Naive thymus-derived CD8-positive, alpha-beta T cell (primary cell): Measurements from ENCODE around the gene FN3K. TPM values are rescaled to one million over a fixed set of nuclear protein-coding genes. Genes with fewer than 3 reads are reported as not detected.

Experiments
- ATAC-seq, 2 donors: fragments of 150-1000 bp; cut with Tn5 transposase in 1 of 2; sonication (Bioruptor Pico), chemical (Tn5 transposase) in 1 of 2; 1 replicate in 1 of 2; 2 replicates in 1 of 2; pipeline ENCODE4 v1.10.0; 2021; ENCODE audit warnings: mild to moderate bottlenecking in 2 of 2, moderate library complexity in 2 of 2
- POLR2A ChIA-PET: fragments of 350-600 bp; sonication (Branson Sonifier 250); formaldehyde crosslinking; loops from one replicate; lab custom pipeline; 2021; ENCODE audit warnings: antibody characterized with exemption; lab: Charles Lee
- DNase-seq, 10 donors: peaks; one replicate each; pipeline versions ENCODE4 v3.0.0 to v3.0.0-alpha.2; 2020 to 2022
- H3K27ac Mint-ChIP-seq, 10 donors: one replicate each; pipeline ENCODE4 v1.8.0; 2020 to 2022; ENCODE audit warnings: mild to moderate bottlenecking in 10 of 10, mixed read lengths in 10 of 10, moderate library complexity in 4 of 10, inconsistent platforms in 1 of 10
- H3K27me3 Mint-ChIP-seq, 5 donors: one replicate each; pipeline ENCODE4 v1.8.0; 2021 to 2022; ENCODE audit warnings: mixed read lengths in 5 of 5
- H3K36me3 Mint-ChIP-seq, 3 donors: one replicate each; pipeline ENCODE4 v1.8.0; 2020 to 2022; ENCODE audit warnings: mixed read lengths in 3 of 3, mild to moderate bottlenecking in 2 of 3, inconsistent platforms in 1 of 3
- H3K4me1 Mint-ChIP-seq, 4 donors: one replicate each; pipeline ENCODE4 v1.8.0; 2021 to 2022; ENCODE audit warnings: mixed read lengths in 4 of 4
- H3K4me3 Mint-ChIP-seq, 10 donors: one replicate each; pipeline ENCODE4 v1.8.0; 2020 to 2022; ENCODE audit warnings: mild to moderate bottlenecking in 10 of 10, mixed read lengths in 10 of 10, moderate library complexity in 6 of 10, inconsistent platforms in 1 of 10
- H3K9me3 Mint-ChIP-seq, 9 donors: one replicate each; pipeline ENCODE4 v1.8.0; 2020 to 2022; ENCODE audit warnings: mixed read lengths in 9 of 9, mild to moderate bottlenecking in 3 of 9, inconsistent platforms in 1 of 9, moderate library complexity in 1 of 9
- polyA plus RNA-seq, 3 donors: library from polyadenylated mRNA; unstranded; fragments of 300-500 nt; fragmentation: Illumina TruSeq; gene quantifications; one replicate each; pipeline ENCODE4 v1.2.3, GENCODE V29; 2021
- total RNA-seq, 8 experiments: library from RNA in 2 of 8; stranded (reverse) in 2 of 8; gene quantifications; one replicate each; pipeline ENCODE4 v1.2.3 and lab custom pipeline; 2021 to 2026

Gene FN3K
- total RNA-seq (10 to 100 TPM; 10.3 to 12.7 TPM), polyA plus RNA-seq (under 1 TPM; 0.40 to 0.88 (median 0.43) TPM), total RNA-seq (lab: John Stamatoyannopoulos, UW) (0.39 to 3.4 (median 1.8) reads per million in 6 experiments)

DNA sequence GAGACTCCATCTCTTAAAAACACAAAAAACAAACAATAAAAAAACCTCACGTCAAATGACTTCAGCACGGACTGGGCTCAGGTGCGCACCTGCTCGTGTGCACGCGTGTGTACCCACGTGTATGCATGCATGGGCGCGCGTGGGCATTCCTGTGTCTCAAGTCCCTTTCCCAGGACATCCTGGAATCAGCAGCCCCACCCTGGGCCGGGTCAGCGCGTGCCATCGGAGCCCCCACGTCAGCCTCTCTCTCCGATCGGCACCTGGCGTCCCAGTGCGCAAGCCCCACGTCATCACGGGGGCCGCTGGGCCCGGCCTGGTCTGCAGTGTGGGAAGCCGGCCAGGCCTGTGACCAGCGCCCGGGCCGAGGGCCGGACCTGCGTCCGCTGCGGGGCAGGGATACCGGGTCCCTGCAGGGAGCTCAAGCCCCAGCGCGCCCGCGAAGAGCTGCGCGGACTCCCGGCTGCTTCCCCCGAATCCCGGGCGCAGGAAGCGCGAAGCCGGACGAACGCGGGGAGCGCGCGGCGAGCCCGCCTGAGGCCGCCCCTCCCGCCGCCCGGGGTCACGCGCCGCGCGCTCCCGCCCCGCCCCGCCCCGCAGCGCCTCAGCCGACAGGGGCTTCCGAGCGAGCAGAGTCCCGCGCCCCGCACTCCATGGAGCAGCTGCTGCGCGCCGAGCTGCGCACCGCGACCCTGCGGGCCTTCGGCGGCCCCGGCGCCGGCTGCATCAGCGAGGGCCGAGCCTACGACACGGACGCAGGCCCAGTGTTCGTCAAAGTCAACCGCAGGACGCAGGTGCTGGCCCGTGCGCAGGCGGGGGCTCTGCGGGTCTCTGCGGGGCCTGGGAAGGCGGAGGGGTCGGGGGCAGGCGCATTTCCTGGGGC is at the start of gene FN3K:
Gene FN3K, plus strand, starts transcription at position 629 of the 880 bp plus-strand sequence. Its CDS starts 22 bp downstream, at position 651.
- H3K27ac Mint-ChIP-seq, result peak within 1 kb of the TSS in 4 of 10 donors; percentile 25 to 70 (median 46)
- POLR2A ChIA-PET, result interaction anchor here (1.2 kb wide), 1 partner anchor 19 kb away, joined by 3 read pairs; no protein-coding TSS in a partner anchor
- ATAC-seq (peak; percentile 83 to 92), DNase-seq (peak in 6 of 10 donors; percentile 11 to 56 (median 33))
- peaks cover 4 to 15% (median 9%) of the 10 kb centered on the region in 3 donors for H3K36me3 Mint-ChIP-seq
- H3K4me1 Mint-ChIP-seq, result peaks cover 0 to 9% (median 1%) of the 10 kb centered on the region in 4 donors
- peak within 1 kb of the TSS; percentile 61 to 86 (median 72) for H3K4me3 Mint-ChIP-seq
- peaks cover 0 to 10% (median 1%) of the 10 kb centered on the region in 9 donors for H3K9me3 Mint-ChIP-seq
- no peaks in the 10 kb centered on the region for H3K27me3 Mint-ChIP-seq

GRCh38 chr17:82686366-82687324 is 48.8 kb upstream of the FN3K start:
- Mint-ChIP-seq H3K4me1 (peaks cover 0 to 2% (median 0%) of the 10 kb centered on the region in 4 donors), H3K4me3 (no peak overlapping the region), H3K27ac (no peak overlapping the region), H3K27me3 (no peaks in the 10 kb centered on the region), H3K36me3 (peaks cover 7% of the 10 kb centered on the region in 3 donors), H3K9me3 (peaks cover 0 to 12% (median 7%) of the 10 kb centered on the region in 9 donors)
- DNase-seq, result no peak
- no peak for ATAC-seq
- POLR2A ChIA-PET, result no interaction called here

DNA sequence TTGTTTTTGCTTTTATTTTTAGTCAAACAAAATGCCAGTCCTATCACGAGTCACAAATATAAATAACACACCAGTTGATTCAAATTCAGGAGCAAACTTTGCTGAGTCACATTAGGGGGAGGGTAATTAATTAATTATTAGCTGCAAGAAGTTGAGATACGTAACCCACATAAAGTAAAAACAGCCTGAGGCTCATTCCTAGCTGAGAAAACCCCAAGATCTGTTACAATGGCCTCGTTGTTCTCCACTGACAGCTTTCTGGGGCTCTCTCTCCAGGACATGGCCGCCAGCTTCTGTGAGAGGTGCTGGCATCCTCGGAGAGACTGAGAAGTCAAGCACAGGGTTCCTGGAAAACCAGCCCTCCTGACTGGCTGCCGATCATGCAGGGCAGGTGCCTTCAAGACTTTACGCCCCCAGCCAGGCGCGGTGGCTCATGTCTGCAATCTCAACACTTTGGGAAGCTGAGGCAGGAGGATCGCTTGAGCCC is 48.0 kb upstream of the FN3K start:
- H3K36me3 Mint-ChIP-seq, result peaks cover 0 to 7% (median 0%) of the 10 kb centered on the region in 3 donors
- H3K4me3 Mint-ChIP-seq, result no peak overlapping the region
- POLR2A ChIA-PET, result no interaction called here
- DNase-seq (no peak), ATAC-seq (no peak)
- no peak overlapping the region for H3K27ac Mint-ChIP-seq
- peaks cover 0 to 4% (median 0%) of the 10 kb centered on the region in 9 donors for H3K9me3 Mint-ChIP-seq
- peaks cover 0 to 2% (median 0%) of the 10 kb centered on the region in 4 donors for H3K4me1 Mint-ChIP-seq
- H3K27me3 Mint-ChIP-seq, result no peaks in the 10 kb centered on the region

DNA sequence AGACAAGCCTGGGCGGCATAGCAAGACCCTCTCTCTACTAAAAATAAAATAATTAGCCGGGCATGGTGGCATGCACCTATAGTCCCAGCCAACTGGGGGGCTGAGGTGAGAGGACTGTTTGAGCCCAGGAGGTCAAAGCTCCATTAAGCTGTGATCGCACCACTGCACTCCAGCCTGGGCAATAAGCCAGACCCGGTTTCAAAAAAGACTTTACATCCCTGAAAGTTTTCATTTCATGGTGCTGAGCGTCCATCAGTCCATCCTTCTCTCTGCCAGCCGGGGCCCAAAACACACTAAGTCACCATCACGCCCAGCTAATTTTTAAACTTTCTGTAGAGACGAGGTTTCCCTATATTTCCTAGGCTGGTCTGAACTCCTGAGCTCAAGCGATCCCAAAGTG is 47.5 kb upstream of the FN3K start:
- Mint-ChIP-seq H3K9me3 (no peaks in the 10 kb centered on the region), H3K27me3 (no peaks in the 10 kb centered on the region), H3K4me1 (peaks cover 0 to 2% (median 0%) of the 10 kb centered on the region in 4 donors), H3K27ac (no peak overlapping the region), H3K36me3 (peaks cover 0 to 7% (median 0%) of the 10 kb centered on the region in 3 donors), H3K4me3 (no peak overlapping the region)
- ATAC-seq (no peak), DNase-seq (no peak)
- POLR2A ChIA-PET, result no interaction called here

- H3K4me1 Mint-ChIP-seq, result peaks cover 0 to 2% (median 0%) of the 10 kb centered on the region in 4 donors
- peaks cover 0 to 5% (median 0%) of the 10 kb centered on the region in 9 donors for H3K9me3 Mint-ChIP-seq
- H3K36me3 Mint-ChIP-seq, result peaks cover 0 to 5% (median 0%) of the 10 kb centered on the region in 3 donors
- no peak overlapping the region for H3K27ac Mint-ChIP-seq
- ATAC-seq (no peak), DNase-seq (no peak)
- no peak overlapping the region for H3K4me3 Mint-ChIP-seq
- POLR2A ChIA-PET, result no interaction called here
- H3K27me3 Mint-ChIP-seq, result no peaks in the 10 kb centered on the region
Observed at GRCh38 chr17:82689077-82689476, 46.3 kb upstream of the FN3K start.

GRCh38 chr17:82690786-82691489 is 44.5 kb upstream of the FN3K start:
- H3K9me3 Mint-ChIP-seq, result peaks cover 0 to 17% (median 5%) of the 10 kb centered on the region in 9 donors
- DNase-seq (no peak), ATAC-seq (no peak)
- no peak overlapping the region for H3K4me3 Mint-ChIP-seq
- POLR2A ChIA-PET, result no interaction called here
- H3K27ac Mint-ChIP-seq, result peak overlapping the region in 1 of 10 donors; percentile 1
- peaks cover 0 to 2% (median 0%) of the 10 kb centered on the region in 4 donors for H3K4me1 Mint-ChIP-seq
- H3K36me3 Mint-ChIP-seq, result peaks cover 6 to 8% (median 6%) of the 10 kb centered on the region in 3 donors
- no peaks in the 10 kb centered on the region for H3K27me3 Mint-ChIP-seq

DNA sequence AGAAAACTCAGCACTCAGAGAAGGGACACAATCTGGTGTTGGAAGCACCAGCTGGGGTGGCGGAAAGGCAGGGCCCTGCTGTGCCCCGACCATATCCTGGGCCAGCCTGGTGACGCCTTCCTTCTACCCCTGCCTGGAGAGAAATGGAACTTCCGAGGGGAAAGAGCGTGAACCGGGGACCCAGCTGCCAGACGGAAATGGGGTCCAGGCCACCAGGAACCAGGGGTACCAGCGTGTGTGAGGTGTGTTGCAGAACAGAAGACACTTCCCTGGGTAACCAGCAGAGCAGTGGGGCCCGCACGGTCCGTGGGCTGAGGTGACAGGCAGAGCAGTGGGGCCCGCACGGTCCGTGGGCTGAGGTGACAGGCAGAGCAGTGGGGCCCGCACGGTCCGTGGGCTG is 43.7 kb upstream of the FN3K start:
- ATAC-seq (no peak), DNase-seq (no peak)
- Mint-ChIP-seq H3K27ac (no peak overlapping the region), H3K36me3 (peaks cover 6 to 8% (median 6%) of the 10 kb centered on the region in 3 donors), H3K27me3 (peaks cover 0 to 5% (median 0%) of the 10 kb centered on the region in 5 donors), H3K4me1 (peaks cover 0 to 3% (median 1%) of the 10 kb centered on the region in 4 donors), H3K4me3 (no peak overlapping the region), H3K9me3 (peaks cover 0 to 19% (median 5%) of the 10 kb centered on the region in 9 donors)
- POLR2A ChIA-PET, result no interaction called here

GRCh38 chr17:82692268-82692667 is 43.1 kb upstream of the FN3K start:
- no peak overlapping the region for H3K27ac Mint-ChIP-seq
- peaks cover 0 to 19% (median 5%) of the 10 kb centered on the region in 9 donors for H3K9me3 Mint-ChIP-seq
- H3K36me3 Mint-ChIP-seq, result peaks cover 6 to 8% (median 6%) of the 10 kb centered on the region in 3 donors
- ATAC-seq (no peak), DNase-seq (no peak)
- peaks cover 0 to 9% (median 0%) of the 10 kb centered on the region in 5 donors for H3K27me3 Mint-ChIP-seq
- no peak overlapping the region for H3K4me3 Mint-ChIP-seq
- peaks cover 2 to 7% (median 5%) of the 10 kb centered on the region in 4 donors for H3K4me1 Mint-ChIP-seq
- POLR2A ChIA-PET, result no interaction called here

DNA sequence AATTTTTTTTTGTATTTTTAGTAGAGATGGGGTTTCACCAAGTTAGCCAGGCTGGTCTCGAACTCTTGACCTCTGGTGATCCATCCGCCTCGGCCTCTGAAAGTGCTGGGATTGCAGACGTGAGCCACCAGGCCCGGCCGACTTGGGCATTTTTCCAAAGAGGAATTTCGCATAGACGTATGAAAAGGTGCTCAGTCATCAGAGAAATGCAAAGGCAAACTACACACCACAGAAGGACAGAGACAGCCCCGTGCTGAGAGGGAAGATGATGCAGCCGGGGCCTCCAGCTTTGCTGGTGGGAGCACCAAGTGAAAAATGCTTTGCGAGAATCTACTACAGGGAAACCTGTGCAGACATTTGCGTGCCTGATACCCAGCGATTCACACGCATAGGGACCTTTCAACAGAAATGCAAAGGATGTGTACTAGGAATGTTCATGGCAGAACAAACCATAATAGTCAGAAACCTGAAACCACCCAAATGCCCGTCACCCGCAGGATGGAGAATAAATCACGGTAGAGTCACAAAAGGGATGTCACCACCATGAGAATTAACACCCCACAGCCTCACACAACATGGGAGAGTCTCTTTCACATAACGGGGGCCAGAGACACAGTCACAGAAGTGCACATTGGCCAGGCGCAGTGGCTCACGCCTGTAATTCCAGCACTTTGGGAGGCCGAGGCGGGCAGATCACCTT is 42.1 kb upstream of the FN3K start:
- POLR2A ChIA-PET, result no interaction called here
- DNase-seq (no peak), ATAC-seq (no peak)
- Mint-ChIP-seq H3K36me3 (peaks cover 6 to 8% (median 6%) of the 10 kb centered on the region in 3 donors), H3K4me1 (peaks cover 2 to 9% (median 6%) of the 10 kb centered on the region in 4 donors), H3K4me3 (no peak overlapping the region), H3K9me3 (peaks cover 0 to 19% (median 5%) of the 10 kb centered on the region in 9 donors), H3K27me3 (peaks cover 0 to 10% (median 0%) of the 10 kb centered on the region in 5 donors), H3K27ac (no peak overlapping the region)

DNA sequence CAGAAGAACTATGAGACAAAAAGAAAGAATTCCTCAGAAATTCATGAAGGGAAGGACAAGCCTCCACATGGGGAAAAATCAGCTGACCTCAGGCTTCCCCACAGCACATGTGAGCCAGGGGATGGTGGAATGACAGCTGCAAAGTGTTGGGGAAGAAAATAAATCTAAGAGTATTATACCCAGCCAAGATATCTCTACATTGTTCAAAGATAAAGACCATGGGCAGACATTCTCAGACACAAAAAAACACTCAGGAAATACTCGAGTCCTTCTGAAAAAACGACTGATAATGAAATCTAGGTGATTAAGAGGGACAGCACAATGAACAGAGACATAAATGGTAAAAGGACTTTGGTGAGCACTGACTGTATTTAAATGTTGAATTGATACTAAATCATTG is 40.8 kb upstream of the FN3K start:
- POLR2A ChIA-PET, result interaction anchor here (0.7 kb wide), 1 partner anchor 237 kb away, joined by 3 read pairs; no protein-coding TSS in a partner anchor
- Mint-ChIP-seq H3K4me3 (peak overlapping the region in 1 of 10 donors; percentile 30), H3K9me3 (peaks cover 0 to 19% (median 5%) of the 10 kb centered on the region in 9 donors), H3K4me1 (peaks cover 5 to 15% (median 9%) of the 10 kb centered on the region in 4 donors), H3K36me3 (peaks cover 6 to 8% (median 6%) of the 10 kb centered on the region in 3 donors), H3K27ac (no peak overlapping the region), H3K27me3 (peaks cover 0 to 10% (median 0%) of the 10 kb centered on the region in 5 donors)
- DNase-seq (no peak), ATAC-seq (no peak)

GRCh38 chr17:82696259-82696658 is 39.2 kb upstream of the FN3K start:
- Mint-ChIP-seq H3K9me3 (peaks cover 0 to 19% (median 5%) of the 10 kb centered on the region in 9 donors), H3K36me3 (peaks cover 6 to 8% (median 6%) of the 10 kb centered on the region in 3 donors), H3K4me3 (peak overlapping the region in 5 of 10 donors; percentile 23 to 52 (median 38)), H3K4me1 (peaks cover 2 to 15% (median 10%) of the 10 kb centered on the region in 4 donors), H3K27ac (peak overlapping the region in 1 of 10 donors; percentile 66), H3K27me3 (peaks cover 0 to 10% (median 0%) of the 10 kb centered on the region in 5 donors)
- ATAC-seq (no peak), DNase-seq (no peak)
- POLR2A ChIA-PET, result interaction anchor here (2.9 kb wide), 1 partner anchor 20 kb away, joined by 20 read pairs; the partner anchor contains the start of gene FN3KRP
